Activated CD8-positive, alpha-beta memory T cell treated with anti-CD3 and anti-CD28 coated beads, Interleukin-2, amount 10 ng/mL, durations not matched to agents 7 days and 5 days (primary cell): ENCODE measurements around the gene SORCS2. TPM values are rescaled to one million over a fixed set of nuclear protein-coding genes. Genes with fewer than 3 reads are reported as not detected.

Experiments used
- ATAC-seq: fragments of 150-1000 bp; cut with Tn5 transposase; one replicate; pipeline ENCODE4 v1.10.0; 2021; ENCODE audit warnings: moderate library complexity
- CTCF ChIA-PET: fragments of 350-600 bp; sonication (Branson Sonifier 250); formaldehyde crosslinking; loops from one replicate; lab custom pipeline; 2021; ENCODE audit warnings: antibody characterized with exemption; lab: Charles Lee
- DNase-seq: peaks from one replicate; pipeline ENCODE4 v3.0.0-alpha.2; 2020
- H3K27ac Mint-ChIP-seq: one replicate; pipeline ENCODE4 v1.8.0; 2021; ENCODE audit warnings: mild to moderate bottlenecking, mixed read lengths
- H3K27me3 Mint-ChIP-seq: one replicate; pipeline ENCODE4 v1.8.0; 2021; ENCODE audit warnings: mixed read lengths
- H3K36me3 Mint-ChIP-seq: one replicate; pipeline ENCODE4 v1.8.0; 2021; ENCODE audit warnings: mild to moderate bottlenecking, mixed read lengths
- H3K4me1 Mint-ChIP-seq: one replicate; pipeline ENCODE4 v1.8.0; 2021; ENCODE audit warnings: mixed read lengths
- H3K4me3 Mint-ChIP-seq: one replicate; pipeline ENCODE4 v1.8.0; 2021; ENCODE audit warnings: mild to moderate bottlenecking, moderate library complexity, mixed read lengths
- H3K9me3 Mint-ChIP-seq: one replicate; pipeline ENCODE4 v1.8.0; 2022; ENCODE audit warnings: low read depth, mixed read lengths
- total RNA-seq, 2 experiments: library from RNA; stranded (reverse); gene quantifications; one replicate each; pipeline ENCODE4 v1.2.3, GENCODE V29; 2021

SORCS2 gene
- total RNA-seq, 2 experiments from 2014 or later: 0.05 to 0.06 TPM

- CTCF ChIA-PET: interaction anchor here (3.1 kb wide), 1 partner anchor 8 kb away, joined by 11 read pairs; no protein-coding TSS in a partner anchor
- DNase-seq (no peak), ATAC-seq (no peak)
- Mint-ChIP-seq H3K27me3 (peaks cover 3% of the 10 kb centered on the region), H3K36me3 (no peaks in the 10 kb centered on the region), H3K9me3 (no peaks in the 10 kb centered on the region), H3K4me3 (no peak overlapping the region), H3K4me1 (peaks cover 41% of the 10 kb centered on the region), H3K27ac (no peak overlapping the region)
Measured at GRCh38 chr4:7654550-7655445, 462.5 kb downstream of the SORCS2 start.

GRCh38 chr4:7655511-7656243, 463.3 kb downstream of the SORCS2 start:
- no peak for DNase-seq
- H3K27ac Mint-ChIP-seq: no peak overlapping the region
- H3K4me1 Mint-ChIP-seq: peaks cover 33% of the 10 kb centered on the region
- CTCF ChIA-PET: no interaction called here
- peaks cover 3% of the 10 kb centered on the region for H3K27me3 Mint-ChIP-seq
- H3K36me3 Mint-ChIP-seq: no peaks in the 10 kb centered on the region
- H3K4me3 Mint-ChIP-seq: no peak overlapping the region
- H3K9me3 Mint-ChIP-seq: no peaks in the 10 kb centered on the region
- no peak for ATAC-seq

GRCh38 chr4:7656244-7656800, 464.0 kb downstream of the SORCS2 start:
- H3K27ac Mint-ChIP-seq: no peak overlapping the region
- H3K36me3 Mint-ChIP-seq: no peaks in the 10 kb centered on the region
- H3K9me3 Mint-ChIP-seq: no peaks in the 10 kb centered on the region
- peaks cover 3% of the 10 kb centered on the region for H3K27me3 Mint-ChIP-seq
- ATAC-seq (no peak), DNase-seq (no peak)
- peaks cover 27% of the 10 kb centered on the region for H3K4me1 Mint-ChIP-seq
- H3K4me3 Mint-ChIP-seq: no peak overlapping the region
- CTCF ChIA-PET: no interaction called here

- ATAC-seq (no peak), DNase-seq (no peak)
- Mint-ChIP-seq H3K27me3 (peaks cover 3% of the 10 kb centered on the region), H3K4me3 (no peak overlapping the region), H3K27ac (no peak overlapping the region), H3K9me3 (no peaks in the 10 kb centered on the region), H3K4me1 (peaks cover 16% of the 10 kb centered on the region), H3K36me3 (no peaks in the 10 kb centered on the region)
- CTCF ChIA-PET: interaction anchor here (0.8 kb wide), 1 partner anchor 62 kb away, joined by 3 read pairs; no protein-coding TSS in a partner anchor
Measured at GRCh38 chr4:7657545-7658297, 465.4 kb downstream of the SORCS2 start.

GRCh38 chr4:7658341-7659204, 466.2 kb downstream of the SORCS2 start:
- CTCF ChIA-PET: no interaction called here

GRCh38 chr4:7659429-7660175, 467.3 kb downstream of the SORCS2 start:
- Mint-ChIP-seq H3K9me3 (no peaks in the 10 kb centered on the region), H3K27ac (no peak overlapping the region), H3K4me1 (peaks cover 9% of the 10 kb centered on the region), H3K4me3 (no peak overlapping the region), H3K36me3 (no peaks in the 10 kb centered on the region), H3K27me3 (peaks cover 6% of the 10 kb centered on the region)
- DNase-seq (no peak), ATAC-seq (no peak)
- CTCF ChIA-PET: no interaction called here

More at GRCh38 chr4:7658341-7659204, 466.2 kb downstream of the SORCS2 start:
- Mint-ChIP-seq H3K4me3 (no peak overlapping the region), H3K36me3 (no peaks in the 10 kb centered on the region), H3K27ac (no peak overlapping the region), H3K27me3 (peaks cover 6% of the 10 kb centered on the region), H3K9me3 (no peaks in the 10 kb centered on the region), H3K4me1 (peaks cover 15% of the 10 kb centered on the region)
- ATAC-seq (peak; percentile 13), DNase-seq (no peak)

GRCh38 chr4:7660176-7661039, 468.1 kb downstream of the SORCS2 start:
- Mint-ChIP-seq H3K4me1 (peaks cover 9% of the 10 kb centered on the region), H3K27me3 (peaks cover 4% of the 10 kb centered on the region), H3K36me3 (no peaks in the 10 kb centered on the region), H3K9me3 (no peaks in the 10 kb centered on the region), H3K27ac (no peak overlapping the region), H3K4me3 (no peak overlapping the region)
- ATAC-seq (no peak), DNase-seq (no peak)
- CTCF ChIA-PET: no interaction called here

- Mint-ChIP-seq H3K9me3 (no peaks in the 10 kb centered on the region), H3K36me3 (no peaks in the 10 kb centered on the region), H3K4me1 (peaks cover 9% of the 10 kb centered on the region), H3K27me3 (peaks cover 8% of the 10 kb centered on the region), H3K27ac (no peak overlapping the region), H3K4me3 (no peak overlapping the region)
- CTCF ChIA-PET: interaction anchor here (2.8 kb wide), 1 partner anchor 8 kb away, joined by 11 read pairs; no protein-coding TSS in a partner anchor
- DNase-seq (no peak), ATAC-seq (no peak)
Measured at GRCh38 chr4:7661066-7661748, 468.9 kb downstream of the SORCS2 start.

GRCh38 chr4:7661846-7662506, 469.6 kb downstream of the SORCS2 start:
- CTCF ChIA-PET: interaction anchor here (2.8 kb wide), 1 partner anchor 9 kb away, joined by 11 read pairs; no protein-coding TSS in a partner anchor
- peaks cover 11% of the 10 kb centered on the region for H3K27me3 Mint-ChIP-seq
- H3K9me3 Mint-ChIP-seq: no peaks in the 10 kb centered on the region
- no peak overlapping the region for H3K4me3 Mint-ChIP-seq
- H3K36me3 Mint-ChIP-seq: no peaks in the 10 kb centered on the region
- peaks cover 9% of the 10 kb centered on the region for H3K4me1 Mint-ChIP-seq
- ATAC-seq (no peak), DNase-seq (no peak)
- H3K27ac Mint-ChIP-seq: no peak overlapping the region

- Mint-ChIP-seq H3K27me3 (peaks cover 14% of the 10 kb centered on the region), H3K36me3 (no peaks in the 10 kb centered on the region), H3K4me1 (peaks cover 9% of the 10 kb centered on the region), H3K4me3 (no peak overlapping the region), H3K9me3 (no peaks in the 10 kb centered on the region), H3K27ac (no peak overlapping the region)
- no peak for ATAC-seq
- DNase-seq: no peak
- CTCF ChIA-PET: interaction anchor here (2.8 kb wide), 1 partner anchor 9 kb away, joined by 11 read pairs; no protein-coding TSS in a partner anchor
Measured at GRCh38 chr4:7662507-7662846, 470.1 kb downstream of the SORCS2 start.
